NCI-H146 (cell line): ENCODE data around the gene RUNDC3A.

ENCODE experiments used
- DNase-seq: peaks from one replicate; lab custom pipeline; 2025; lab: John Stamatoyannopoulos, UW

Gene RUNDC3A

DNA sequence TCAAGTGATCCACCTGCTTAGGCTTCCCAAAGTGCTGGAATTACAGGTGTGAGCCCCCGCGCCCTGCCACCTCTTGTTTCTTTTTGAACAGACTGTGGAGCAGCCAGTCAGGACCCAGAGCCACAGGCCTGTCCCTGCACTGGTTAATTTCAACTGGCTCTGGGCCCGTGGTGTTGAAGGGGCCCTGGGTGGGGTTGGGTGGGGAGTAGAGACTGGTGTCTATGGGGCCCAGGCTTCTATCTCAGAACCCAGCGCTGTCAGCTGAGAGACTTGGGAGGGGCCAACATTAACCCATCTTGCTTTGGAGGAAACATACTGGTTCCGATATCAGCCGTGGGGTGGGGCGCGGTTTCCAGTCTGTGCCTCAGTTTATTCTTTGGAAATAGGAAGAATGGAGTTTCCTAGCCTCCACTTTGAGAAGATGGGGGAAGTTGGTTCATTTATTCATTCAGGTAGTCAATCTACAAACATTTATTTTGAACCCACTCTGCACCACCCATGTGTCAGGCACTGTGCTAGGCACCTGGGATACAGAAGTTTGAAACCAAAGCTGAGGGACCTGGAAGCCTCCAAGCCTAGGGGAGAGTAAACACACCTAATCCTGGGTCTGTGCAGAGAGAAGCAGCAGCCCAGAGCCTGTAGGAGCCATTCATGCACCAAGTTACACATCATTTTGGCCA, 24.9 kb upstream of the RUNDC3A start:
- DNase-seq = no peak

DNA sequence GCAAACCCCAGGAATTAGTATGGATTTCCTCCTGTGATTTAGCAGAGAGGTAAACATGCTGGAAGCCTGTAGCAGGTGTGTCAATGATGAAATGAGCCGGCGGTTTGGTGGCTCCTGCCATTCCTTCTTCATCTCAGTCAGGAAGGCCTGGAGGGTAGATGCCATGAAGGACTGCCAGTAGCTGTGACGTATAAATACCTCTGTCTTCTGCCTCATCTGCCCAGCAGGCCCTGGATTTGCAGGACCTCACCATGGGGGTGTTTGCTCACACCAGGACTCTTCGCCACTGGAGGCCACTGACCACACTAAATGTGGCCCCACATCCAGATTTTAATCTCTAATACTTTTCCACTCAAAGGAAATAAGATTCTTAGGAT, 24.4 kb upstream of the RUNDC3A start:
- peak; percentile 5 for DNase-seq

DNA sequence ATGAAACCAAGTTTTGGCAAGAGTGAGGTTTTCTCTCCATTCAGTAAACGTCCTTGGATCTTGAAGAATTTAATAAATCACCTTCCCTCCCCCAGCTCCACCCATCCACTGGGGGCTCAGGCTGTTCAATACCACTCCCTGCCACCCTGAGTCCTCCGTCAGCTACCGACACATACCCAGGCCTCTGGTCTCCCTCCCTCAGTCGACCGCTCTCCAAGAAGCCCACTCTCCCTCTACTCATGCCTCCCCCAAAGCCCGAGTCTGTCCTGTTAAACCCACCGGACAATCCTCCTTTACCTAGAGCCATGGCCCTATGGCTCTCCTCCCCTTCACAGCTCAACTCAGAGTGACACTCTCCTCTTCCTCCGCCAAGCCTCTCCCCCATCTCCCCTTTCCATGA, 20.8 kb upstream of the RUNDC3A start:
- no peak for DNase-seq

DNA sequence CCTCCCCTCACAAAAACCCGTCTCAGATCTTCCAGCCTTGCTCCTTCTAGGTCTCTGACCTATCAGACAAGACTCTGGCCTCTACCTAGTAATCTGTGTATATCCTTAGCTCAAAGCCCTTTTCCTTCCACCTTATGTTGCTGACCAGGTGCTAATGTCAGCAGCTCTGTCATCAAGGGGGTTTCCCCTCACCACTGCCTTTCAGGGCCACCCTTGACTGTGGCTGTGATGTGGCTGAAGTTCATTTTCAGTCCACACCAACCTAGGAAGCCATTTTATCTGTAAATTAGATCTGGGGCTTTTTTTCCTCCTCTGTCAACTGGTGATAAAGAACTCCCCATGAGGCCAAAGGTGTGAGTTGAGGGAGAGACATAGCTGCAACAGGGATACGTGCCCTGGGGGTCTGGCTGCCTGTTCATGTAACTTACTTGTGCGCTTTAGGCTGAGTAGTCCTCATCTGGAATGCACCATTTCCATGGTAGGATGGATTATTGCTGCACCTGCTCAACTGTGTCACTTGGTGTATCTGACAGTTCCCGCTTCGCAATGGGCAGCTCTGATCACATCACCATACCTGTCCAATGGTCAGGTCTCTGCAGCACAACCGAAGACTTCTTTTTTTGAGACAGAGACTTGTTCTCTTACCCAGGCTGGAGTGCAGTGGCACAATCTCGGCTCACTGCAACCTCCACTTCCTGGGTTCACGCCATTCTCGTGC, 14.7 kb upstream of the RUNDC3A start:
- no peak for DNase-seq

DNA sequence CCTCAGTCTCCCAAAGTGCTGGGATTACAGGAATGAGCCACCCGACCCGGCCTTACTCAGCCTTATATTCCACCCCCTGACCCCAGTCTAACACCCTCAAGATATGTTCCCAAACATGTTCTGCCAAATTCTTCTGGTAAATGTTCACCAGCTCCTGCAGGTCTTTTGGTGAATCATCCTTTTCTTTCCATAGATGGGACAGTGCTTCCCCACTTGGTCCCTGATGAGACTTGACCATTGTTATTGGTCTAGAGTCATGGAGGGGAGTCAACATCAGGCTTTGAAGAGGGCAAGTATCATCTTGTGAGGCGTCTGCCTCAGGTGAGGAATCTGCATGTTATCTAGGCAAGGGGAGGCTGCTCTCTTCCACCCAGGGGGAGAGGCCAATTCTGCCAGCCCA, 10.4 kb upstream of the RUNDC3A start:
- no peak for DNase-seq

DNA sequence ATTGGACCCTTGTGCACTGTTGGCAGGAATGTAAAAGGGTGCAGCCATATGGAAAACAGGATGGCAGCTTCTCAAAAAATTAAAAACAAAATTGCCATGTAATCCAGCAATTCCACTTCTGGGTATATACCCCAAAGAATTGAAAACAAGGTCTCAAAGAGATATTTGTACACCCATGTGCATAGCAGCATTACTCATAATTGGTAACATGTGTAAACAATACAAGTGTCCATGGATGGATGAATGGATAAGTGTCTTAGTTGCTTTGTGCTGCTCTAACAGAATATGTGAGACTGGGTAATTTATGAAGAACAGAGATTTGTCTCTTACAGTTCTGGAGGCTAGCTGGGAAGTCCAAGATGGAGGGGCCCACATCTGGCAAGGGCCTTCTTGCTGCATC, 3.8 kb upstream of the RUNDC3A start:
- DNase-seq = no peak

DNA sequence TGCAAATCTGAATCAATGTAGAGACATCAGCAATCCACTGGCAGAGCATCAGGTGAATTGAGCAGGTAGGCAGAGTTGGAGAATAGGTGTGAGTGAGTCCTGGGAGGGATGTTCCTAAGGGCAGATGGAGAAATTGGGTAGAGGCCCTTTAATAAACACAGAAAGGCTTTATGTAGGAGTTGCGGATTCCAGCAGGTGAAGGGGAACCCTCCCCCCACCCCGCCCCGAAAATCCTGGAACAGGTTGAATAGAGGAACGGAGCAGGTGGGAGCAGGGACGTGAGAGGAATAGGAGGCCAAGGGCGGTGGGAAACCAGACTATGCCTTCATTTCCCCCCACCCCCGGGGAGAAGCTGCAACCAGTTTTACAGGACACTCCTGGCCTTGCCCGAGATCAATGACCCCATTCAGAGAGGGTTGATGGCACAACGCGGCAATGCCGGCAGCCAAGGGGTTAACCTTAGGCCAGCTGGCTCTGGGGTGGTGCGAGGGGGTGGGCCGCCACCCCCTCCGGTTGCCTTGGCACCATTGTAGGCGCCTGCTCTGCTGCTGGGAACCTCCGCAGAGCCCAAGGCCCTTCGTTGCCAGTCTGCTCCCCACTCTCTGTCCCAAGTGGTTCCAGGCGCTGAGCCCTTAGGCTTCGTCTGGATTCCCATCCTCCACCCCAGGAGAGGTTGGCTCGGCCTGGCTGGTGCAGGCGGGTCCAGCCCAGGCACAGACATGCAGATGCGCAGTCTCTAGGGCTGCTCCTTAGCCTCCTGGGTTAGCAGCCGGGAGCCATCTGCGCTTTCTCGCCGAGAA, 814 bp upstream of the RUNDC3A start:
- peak; percentile 69 for DNase-seq

DNA sequence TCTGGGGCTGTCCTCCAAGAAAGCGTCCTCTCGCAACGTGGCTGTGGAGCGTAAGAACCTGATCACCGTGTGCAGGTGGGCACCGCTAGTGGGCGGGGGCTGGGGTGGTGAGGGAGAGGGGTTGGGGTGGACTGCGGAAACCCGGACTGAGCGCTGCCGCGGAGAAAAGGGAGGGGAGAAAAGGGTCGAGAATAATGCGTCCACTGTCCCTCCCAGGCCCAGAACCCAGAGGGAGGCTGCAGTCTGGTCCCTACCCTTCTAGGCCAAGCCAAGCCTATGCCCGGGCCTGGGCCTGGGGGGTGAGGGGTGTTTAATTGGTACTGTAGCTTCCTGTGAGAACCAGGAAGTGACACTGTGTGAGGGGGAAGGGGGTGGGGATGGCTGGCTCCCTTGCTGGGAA, 464 bp downstream of the RUNDC3A start:
- DNase-seq = peak; percentile 55

DNA sequence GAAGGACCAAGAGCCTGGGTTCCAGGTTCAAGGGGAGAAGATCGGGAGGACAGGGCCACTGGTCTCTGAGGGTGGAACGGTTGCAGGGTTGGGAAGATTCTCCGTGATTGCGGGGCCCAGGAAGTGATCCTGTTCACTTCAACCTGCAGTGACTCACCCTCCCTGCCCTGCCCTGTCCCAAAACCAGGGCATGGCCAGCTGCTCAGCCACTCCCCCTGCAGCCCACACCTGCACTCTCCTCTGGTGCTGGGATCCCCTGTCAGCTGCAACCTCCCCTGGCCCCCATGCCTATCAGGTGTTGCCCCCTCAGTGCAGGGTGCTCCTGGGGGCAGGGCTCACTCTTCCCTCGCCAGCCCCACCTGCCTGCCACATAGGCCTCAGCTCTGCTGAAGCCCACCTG, 1.1 kb downstream of the RUNDC3A start:
- DNase-seq = no peak

DNA sequence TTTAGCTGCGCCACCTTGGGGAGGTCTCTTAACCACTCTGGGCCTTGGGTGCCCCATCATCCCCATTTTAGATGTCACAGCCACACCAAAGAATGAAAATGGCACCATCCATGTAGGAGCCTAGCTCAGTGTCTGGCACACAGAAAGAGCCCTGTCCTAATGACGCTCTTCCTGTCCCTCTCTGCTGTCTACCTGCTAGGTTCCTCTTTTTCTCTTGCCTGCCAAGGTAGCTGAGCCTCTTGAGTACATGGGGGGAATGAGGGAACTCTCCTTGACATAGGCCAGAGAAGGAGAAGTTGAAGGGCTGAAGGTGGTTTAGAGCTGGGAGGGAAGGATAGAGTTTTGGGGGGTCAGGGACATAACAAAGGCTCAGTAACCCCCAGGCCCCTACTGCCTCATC, 1.8 kb downstream of the RUNDC3A start:
- no peak for DNase-seq

DNA sequence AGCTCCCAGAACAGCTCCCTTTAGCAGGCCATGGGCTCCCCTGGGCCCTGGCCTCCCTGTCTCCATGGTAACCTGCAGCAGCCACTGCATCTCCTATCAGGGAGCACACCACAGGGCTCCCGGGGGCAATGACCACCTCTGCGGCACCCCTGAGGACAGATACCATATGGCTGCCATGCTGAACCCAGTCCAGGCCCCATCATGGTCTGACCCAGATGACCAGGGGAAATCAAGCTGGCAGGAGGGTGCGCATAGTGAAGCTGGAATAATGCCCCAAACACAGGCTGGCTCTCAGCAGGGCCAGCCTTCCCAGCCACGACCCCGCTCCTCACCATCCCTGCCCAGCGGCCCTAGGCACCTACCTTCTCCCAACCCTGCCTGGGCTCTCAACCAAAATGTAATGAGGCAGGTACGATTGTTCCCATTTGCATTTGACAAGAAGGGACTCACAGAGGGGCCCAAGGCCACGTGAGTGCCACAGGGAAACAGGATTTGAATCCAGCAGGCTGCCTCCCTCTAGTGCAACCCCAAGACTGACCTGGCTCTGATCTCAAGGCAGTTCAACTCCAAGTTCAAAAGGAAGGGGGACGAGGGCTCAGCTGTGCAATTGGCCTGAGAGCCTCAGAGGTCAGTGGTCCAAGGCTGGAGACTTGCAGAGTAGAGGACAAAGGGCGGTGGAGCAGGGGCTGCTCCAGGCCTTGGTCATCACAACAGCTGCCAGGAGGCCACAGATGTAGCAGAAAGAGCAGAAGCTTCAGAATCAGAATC, 2.4 kb downstream of the RUNDC3A start:
- no peak for DNase-seq

DNA sequence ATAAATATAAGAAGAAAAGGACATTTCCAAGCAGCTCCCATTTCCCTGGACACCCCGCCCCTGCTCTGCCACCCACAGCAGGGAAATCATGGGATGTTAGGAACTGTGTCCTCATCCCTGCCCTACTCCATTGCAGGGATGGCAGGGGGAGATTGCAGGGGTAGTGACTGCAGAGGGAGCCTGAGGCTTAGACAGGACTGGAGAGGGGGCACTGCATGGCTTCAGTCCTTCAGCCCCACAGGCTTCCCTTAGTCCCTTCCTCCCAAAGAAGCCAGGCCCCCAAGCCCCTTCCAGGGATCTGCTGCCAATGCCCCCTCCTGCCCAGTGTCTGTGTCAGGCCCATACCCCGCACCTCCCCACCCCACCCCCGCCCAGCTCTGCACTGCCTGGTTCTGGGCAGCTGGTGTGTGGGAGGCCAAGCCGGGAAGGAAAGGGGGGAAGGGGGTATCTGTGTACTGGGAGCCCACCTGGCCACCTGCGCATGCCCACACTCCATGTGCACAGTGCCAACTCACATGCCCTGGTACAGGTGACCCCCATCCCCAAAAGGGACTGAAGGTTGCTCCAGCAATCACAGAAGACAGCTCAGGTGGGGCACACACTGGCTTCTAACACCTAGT, 3.3 kb downstream of the RUNDC3A start:
- no peak for DNase-seq

DNA sequence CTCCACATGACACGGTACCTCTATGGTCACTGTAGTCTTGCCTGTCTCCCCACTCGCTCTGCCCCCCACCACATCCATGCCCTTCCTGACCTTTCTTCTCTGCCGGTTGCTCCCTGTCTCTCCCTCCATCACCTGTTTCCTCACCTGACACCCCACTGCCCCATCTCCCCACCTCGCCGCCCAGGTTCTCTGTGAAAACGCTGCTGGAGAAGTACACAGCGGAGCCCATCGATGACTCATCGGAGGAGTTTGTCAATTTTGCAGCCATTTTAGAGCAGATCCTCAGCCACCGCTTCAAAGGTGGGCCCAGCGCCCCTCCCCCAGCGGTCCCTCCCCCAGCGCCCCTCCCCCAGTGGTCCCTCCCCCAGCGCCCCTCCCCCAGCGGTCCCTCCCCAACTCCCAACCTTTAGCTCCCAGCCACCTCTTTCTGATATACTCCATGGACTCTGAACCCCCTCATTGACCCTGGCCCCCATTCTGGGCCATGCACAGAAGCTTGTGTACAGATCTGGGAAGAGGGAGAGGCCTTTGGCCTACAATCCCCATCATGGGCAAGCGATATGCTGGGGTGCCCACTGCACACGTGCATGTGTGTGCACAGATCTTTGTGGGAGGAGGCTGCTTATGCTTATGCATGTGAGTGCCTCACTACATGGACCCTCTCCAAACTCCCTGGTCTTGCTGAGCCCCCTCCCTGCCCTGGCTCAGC, 4.1 kb downstream of the RUNDC3A start:
- DNase-seq = no peak

DNA sequence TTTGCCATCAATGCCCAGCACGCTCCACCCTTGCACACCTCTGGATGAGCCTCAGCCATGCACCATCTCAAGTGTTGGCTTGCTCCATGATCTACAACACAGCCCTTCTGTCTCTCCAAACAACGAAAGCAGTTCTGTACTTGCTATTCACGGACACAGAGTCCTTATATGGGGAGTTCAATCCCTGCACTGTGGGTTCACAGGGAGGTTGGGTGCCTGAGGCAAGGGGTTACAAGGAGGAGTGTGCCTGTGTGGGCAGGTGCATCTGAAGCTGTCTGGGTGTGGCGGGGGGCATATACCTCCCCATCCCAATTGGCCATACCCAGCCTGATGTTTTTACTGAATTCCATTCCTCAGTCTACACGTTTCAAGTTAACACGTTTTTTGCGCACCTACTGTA, 5.6 kb downstream of the RUNDC3A start:
- no peak for DNase-seq

DNA sequence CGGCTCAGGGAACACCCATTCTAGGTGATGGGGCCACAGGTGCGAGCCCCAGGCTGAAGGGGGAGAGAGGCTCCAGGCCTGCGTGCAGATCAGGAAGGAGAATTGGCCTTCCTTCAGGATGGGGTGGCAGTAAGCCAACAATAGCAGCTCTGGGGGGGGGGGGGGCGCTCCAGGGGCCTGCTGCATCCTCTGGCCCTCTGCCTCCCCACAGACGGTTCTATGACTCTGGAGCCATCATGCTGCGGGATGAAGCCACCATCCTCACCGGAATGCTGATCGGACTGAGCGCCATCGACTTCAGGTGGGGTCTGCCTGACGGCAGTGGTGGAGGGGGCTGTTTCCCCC, 6.1 kb downstream of the RUNDC3A start:
- no peak for DNase-seq

DNA sequence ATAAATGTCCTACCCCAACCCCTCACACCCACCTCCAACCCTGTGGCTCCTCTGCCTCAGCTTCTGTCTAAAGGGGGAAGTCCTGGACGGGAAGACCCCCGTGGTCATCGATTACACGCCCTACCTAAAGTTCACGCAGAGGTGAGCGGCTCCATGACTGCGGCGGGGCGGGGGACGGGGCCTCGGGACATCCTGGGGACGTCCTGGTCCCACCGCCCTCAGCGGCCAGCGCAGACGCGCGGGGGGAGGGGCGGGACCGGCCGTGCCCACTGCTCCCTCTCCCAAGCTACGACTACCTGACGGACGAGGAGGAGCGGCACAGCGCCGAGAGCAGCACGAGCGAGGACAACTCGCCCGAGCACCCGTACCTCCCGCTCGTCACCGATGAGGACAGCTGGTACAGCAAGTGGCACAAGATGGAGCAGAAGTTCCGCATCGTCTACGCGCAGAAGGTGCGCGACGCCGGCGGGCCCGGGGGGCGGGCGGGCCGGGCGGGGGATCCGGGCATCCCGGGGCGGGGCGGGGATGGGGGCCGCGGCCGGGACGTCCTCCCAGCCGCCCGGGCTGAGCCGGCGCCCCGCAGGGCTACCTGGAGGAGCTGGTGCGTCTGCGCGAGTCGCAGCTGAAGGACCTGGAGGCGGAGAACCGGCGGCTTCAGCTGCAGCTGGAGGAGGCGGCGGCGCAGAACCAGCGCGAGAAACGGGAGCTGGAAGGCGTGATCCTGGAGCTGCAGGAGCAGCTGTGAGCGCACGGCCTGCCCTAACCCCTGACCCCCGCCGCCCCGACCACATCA, 6.7 kb downstream of the RUNDC3A start:
- no peak for DNase-seq

DNA sequence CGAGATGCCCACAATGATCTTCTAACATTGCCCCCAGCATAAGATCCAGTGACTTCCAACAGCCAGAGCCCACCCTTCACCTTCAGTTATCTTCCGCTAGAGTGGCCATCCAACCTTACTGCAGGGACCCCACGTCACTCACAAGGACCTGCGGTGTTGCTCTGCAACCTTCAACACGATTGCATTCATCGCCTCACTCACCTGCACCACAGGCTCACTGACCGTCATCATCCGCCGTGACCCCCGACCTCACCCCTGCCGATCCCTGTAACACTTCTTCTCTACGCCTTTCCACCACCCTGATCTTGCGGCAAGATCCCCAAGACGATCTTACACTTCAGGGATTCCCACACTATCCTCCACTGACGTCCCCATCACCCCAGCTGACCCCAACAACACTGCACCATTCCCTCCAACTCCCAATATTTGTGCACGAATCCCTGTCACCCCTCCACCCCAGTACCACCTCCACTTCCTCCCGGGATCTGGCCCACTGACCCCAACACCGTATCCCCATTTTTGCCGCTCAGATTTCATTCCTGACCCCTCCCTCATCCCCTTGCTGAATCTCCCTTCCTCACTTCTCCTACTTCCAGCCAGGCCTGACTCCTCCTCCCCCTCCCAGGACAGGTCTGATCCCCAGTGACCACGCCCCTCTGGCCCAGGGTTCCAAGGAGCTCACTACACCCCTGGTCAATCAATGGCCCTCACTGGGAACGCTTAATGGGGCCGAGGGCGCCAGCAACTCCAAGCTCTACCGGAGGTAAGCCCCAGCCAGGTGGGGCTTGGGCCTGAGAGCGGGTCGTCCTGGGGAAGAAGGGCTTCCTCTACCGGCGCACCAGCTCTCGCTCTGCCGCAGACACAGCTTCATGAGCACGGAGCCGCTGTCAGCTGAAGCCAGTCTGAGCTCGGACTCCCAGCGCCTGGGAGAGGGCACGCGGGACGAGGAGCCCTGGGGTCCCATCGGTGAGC, 7.6 kb downstream of the RUNDC3A start:
- no peak for DNase-seq

DNA sequence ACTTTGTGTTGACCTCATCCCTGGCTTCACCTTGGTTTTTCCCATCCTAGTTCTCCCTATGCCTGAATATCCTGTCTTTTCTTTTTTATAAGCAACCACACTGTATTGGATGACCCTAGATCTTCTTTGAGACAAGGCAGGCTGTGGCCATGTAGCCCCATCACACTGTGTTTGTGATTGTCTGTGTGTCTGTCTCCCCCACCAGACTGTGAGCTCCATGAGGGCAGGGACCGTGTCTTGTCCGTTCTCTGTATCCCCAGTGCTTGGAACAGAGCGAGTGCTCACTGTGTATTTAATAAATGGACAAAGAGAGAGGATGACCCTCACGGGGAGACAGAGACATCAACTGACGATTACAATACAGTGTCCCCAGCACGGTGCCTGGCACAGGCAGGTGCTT, 9.1 kb downstream of the RUNDC3A start:
- DNase-seq = no peak
